Measurements from ENCODE around the gene UPF2.

UPF2 gene

DNA sequence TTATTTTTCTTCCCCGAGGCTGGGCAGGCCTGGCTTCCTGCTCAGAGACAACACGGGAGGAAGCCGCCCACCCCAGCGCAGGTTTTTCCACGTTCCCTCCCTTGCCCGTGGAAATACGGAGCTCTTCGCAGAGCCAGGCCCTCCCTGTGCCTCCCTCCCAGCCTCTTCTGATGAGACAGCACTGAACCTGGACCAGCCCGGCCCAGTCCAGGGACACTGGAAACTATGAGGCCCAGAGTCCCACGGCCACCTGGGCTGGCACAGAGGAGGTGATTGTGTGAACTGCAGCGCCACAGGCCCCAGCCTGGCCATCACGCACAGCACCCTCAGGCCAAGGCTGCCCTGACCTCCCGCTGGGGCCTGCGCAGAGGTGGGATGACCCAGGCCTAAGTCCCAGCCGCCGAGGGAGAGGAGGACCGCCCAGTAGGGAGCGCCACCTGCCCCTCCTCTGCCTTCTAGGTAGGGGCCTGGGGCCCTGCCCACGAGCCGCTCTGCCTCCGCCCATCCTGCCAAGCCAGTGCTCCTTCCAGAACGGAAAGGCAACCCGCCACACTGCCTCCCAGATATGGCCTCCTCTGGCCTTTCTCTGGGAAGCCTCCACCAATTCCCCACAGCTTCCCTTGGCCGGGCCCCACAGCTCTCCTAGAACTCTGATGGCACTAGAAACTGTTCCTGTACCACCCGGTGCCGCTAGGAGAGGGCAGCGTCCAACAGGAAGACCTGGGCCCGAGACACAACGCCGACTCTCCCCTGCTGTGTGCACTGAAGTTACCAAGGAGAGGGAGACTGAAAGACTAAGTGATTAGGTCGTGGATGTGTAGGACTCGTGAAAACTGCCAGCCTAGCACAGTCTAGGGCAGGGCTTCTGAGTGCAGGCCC, 162.2 kb downstream of the UPF2 start:
- Histone ChIP-seq H3K4me3 (ENCODE audit: insufficient read depth, low read depth, low read length) (no peak overlapping the region), H3K27me3 (ENCODE audit: control insufficient read depth, insufficient read depth, low read length, poor library complexity, severe bottlenecking) (no peaks in the 10 kb centered on the region), H3K27ac (ENCODE audit: insufficient read depth, low read depth, low read length, poor library complexity, severe bottlenecking) (no peak overlapping the region), H3K36me3 (ENCODE audit: control insufficient read depth, insufficient read depth, low read length) (no peaks in the 10 kb centered on the region), H3K4me1 (ENCODE audit: control insufficient read depth, insufficient read depth, low read length) (peaks cover 3% of the 10 kb centered on the region), H3K9me3 (ENCODE audit: control insufficient read depth, low read length) (no peaks in the 10 kb centered on the region)
- 82 to 84% methylated on average over 32 of the region's 32 CpGs for WGBS, 2 experiments

DNA sequence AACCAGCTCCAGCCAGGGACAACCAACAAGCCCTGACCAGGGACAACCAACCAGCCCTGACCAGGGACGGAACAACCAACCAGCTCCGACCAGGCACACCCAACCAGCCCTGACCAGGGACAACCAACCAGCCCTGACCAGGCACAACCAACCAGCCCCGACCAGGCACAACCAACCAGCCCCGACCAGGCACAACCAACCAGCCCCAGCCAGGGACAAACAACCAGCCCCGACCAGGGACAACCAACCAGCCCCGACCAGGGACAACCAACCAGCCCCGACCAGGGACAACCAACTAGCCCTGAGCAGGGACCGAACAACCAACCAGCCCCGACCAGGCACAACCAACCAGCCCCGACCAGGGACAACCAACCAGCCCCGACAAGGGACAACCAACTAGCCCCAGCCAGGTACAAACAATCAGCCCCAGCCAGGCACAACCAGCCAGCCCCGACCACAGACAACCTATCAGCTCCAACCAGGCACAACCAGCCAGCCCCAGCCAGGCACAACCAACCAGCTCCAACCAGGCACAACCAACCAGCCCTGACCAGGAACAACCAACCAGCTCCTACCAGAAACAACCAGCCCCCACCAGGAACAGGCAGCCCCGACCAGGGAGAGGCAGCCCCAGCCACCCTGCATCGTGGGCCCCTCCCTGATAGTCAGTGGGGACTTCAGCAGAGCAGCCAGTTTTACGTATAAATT, 163.1 kb downstream of the UPF2 start:
- H3K36me3 ChIP-seq (ENCODE audit: control insufficient read depth, insufficient read depth, low read length) = no peaks in the 10 kb centered on the region
- peaks cover 9% of the 10 kb centered on the region for H3K4me1 ChIP-seq (ENCODE audit: control insufficient read depth, insufficient read depth, low read length)
- WGBS, 2 experiments = 84 to 86% methylated on average over 15 of the region's 15 CpGs
- no peaks in the 10 kb centered on the region for H3K9me3 ChIP-seq (ENCODE audit: control insufficient read depth, low read length)
- H3K27me3 ChIP-seq (ENCODE audit: control insufficient read depth, insufficient read depth, low read length, poor library complexity, severe bottlenecking) = no peaks in the 10 kb centered on the region
- no peak overlapping the region for H3K4me3 ChIP-seq (ENCODE audit: insufficient read depth, low read depth, low read length)
- H3K27ac ChIP-seq (ENCODE audit: insufficient read depth, low read depth, low read length, poor library complexity, severe bottlenecking) = no peak overlapping the region

DNA sequence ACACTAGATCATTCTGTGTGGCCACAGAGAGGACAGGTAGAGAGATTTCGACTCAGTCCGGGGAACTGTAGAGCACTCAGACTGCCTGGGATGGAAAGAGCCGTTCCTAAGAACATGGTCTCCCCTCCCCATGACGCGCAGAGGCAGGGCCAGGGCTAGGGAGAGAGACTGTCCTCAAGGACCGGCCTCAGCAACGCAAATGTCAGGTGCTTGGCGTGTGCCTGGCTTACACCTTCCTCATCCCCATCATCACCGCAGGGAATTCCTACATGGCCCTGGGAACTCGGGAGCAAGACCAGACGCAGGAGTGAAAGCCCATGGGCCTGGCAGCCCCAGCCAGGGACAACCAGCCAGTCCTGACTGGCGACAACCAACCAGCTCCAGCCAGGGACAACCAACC, 163.8 kb downstream of the UPF2 start:
- Histone ChIP-seq H3K27ac (ENCODE audit: insufficient read depth, low read depth, low read length, poor library complexity, severe bottlenecking) (no peak overlapping the region), H3K9me3 (ENCODE audit: control insufficient read depth, low read length) (no peaks in the 10 kb centered on the region), H3K36me3 (ENCODE audit: control insufficient read depth, insufficient read depth, low read length) (no peaks in the 10 kb centered on the region), H3K4me1 (ENCODE audit: control insufficient read depth, insufficient read depth, low read length) (peaks cover 9% of the 10 kb centered on the region), H3K27me3 (ENCODE audit: control insufficient read depth, insufficient read depth, low read length, poor library complexity, severe bottlenecking) (no peaks in the 10 kb centered on the region), H3K4me3 (ENCODE audit: insufficient read depth, low read depth, low read length) (no peak overlapping the region)
- 86 to 88% methylated on average over 12 of the region's 12 CpGs for WGBS, 2 experiments

DNA sequence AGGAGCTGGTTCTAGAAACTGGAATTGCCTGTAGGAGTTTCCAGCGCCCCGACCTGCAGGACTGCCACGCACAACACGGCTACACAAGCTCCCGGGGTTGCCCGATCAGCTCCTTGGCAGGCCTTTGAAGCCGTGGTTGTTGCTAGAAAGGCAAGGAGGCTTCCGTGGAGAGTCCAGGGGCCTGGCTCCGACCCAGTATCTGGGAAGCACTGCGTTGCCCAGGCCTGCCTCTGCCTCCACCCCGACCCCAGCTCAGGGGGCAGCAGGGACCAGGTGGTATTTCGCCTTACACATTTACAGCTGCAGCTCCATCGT, 165.1 kb downstream of the UPF2 start:
- Histone ChIP-seq H3K36me3 (ENCODE audit: control insufficient read depth, insufficient read depth, low read length) (no peaks in the 10 kb centered on the region), H3K27me3 (ENCODE audit: control insufficient read depth, insufficient read depth, low read length, poor library complexity, severe bottlenecking) (no peaks in the 10 kb centered on the region), H3K9me3 (ENCODE audit: control insufficient read depth, low read length) (no peaks in the 10 kb centered on the region), H3K4me3 (ENCODE audit: insufficient read depth, low read depth, low read length) (no peak overlapping the region), H3K4me1 (ENCODE audit: control insufficient read depth, insufficient read depth, low read length) (peaks cover 12% of the 10 kb centered on the region), H3K27ac (ENCODE audit: insufficient read depth, low read depth, low read length, poor library complexity, severe bottlenecking) (no peak overlapping the region)
- WGBS, 2 experiments = 87 to 89% methylated on average over 13 of the region's 13 CpGs

DNA sequence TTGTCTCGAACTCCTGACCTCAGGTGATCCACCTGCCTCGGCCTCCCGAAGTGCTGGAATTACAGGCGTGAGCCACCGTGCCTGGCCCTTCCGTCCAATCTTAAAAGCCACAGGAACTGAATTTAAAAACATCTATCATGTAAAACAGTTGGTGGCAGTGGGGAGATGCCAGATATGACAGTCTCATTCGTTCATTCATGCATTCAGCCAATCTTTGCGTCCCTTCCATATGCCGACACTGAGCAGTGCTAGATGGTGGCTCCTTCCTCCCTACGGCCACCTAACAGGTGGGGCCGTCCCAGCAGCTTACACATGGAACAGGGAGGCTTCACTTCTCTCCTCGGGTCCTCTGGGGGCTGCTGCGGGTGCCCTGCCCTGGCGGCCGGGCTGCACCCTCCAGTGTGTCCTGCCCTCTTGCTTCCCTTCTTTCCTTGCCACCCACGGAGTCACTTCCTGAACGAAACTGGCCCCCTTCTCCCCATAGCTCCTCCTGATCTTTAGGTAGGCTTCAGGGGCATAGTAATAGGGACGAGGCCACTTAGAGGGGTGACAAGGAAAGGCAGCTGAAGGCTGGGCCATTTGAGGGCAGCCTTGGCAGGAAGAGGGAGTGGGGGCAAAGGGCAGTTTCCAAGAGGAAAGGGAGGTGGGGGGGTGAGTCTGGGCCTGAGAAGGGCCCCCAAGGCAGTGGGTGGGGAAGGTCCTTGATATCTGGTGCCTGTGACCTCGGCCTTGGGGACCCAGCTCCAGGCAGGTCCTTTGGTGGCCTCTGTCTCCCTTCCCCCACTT, 165.6 kb downstream of the UPF2 start:
- Histone ChIP-seq H3K36me3 (ENCODE audit: control insufficient read depth, insufficient read depth, low read length) (no peaks in the 10 kb centered on the region), H3K9me3 (ENCODE audit: control insufficient read depth, low read length) (no peaks in the 10 kb centered on the region), H3K4me3 (ENCODE audit: insufficient read depth, low read depth, low read length) (no peak overlapping the region), H3K27me3 (ENCODE audit: control insufficient read depth, insufficient read depth, low read length, poor library complexity, severe bottlenecking) (no peaks in the 10 kb centered on the region), H3K4me1 (ENCODE audit: control insufficient read depth, insufficient read depth, low read length) (peaks cover 12% of the 10 kb centered on the region), H3K27ac (ENCODE audit: insufficient read depth, low read depth, low read length, poor library complexity, severe bottlenecking) (no peak overlapping the region)
- WGBS, 2 experiments = 95% methylated on average over 17 to 19 of the region's 19 CpGs

DNA sequence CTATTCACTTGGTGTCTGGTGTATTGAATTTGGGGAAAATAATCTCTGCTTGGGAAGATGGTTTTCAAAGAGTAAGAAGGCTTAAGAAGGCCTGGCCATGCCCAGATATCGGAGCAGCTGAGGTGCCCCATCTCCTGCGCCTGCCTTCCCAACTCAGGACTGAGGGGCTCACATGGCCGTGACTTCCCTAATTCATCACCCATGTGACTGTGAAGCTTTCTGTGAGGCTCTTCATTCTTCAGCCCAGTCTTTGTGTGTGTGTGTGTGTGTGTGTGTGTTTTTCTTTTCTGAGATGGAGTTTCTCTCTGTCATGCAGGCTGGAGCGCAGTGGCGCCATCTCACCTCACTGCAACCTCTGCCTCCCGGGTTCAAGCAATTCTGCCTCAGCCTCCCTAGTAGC, 166.3 kb downstream of the UPF2 start:
- H3K27ac ChIP-seq (ENCODE audit: insufficient read depth, low read depth, low read length, poor library complexity, severe bottlenecking) = no peak overlapping the region

DNA sequence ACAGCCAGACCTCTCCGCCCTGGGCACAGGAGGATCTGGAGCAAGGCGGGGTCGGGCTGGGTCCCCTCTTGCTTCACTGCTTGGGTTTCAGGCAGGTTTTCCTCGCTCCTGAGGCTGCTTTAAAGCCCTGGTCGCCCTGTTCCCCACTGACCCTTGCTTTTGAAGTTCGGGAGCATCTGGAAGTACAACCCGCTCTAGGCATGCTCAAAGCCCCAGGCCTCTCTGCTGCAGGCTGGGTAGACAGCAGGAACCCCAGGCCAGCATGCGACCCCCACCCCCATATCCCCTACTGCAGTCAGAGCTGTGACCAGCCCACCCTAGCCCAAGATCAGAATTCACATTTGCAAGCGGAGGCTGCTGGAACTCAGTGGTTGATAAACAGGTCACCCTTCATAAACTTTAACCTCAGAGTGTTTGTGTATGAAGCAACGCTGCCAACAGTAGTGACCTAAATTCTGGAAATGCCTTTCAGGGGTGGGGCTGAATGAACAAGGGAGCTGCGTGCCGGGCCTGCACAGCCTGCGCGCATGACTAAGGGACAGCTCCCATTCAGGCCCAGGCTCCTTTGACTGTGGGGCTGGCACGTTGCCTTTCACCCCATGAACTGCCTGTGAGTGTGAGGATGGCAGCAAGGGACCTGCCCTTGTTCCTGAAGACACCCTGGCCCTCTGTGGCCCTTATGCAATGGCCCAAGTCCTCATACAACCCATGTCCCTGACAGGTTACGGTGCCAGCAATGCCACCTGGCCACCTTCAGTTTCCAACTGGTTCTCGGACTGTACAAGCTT, 166.9 kb downstream of the UPF2 start:
- WGBS, 2 experiments = 79 to 80% methylated on average over 17 of the region's 17 CpGs
- no peaks in the 10 kb centered on the region for H3K27me3 ChIP-seq (ENCODE audit: control insufficient read depth, insufficient read depth, low read length, poor library complexity, severe bottlenecking)
- H3K4me3 ChIP-seq (ENCODE audit: insufficient read depth, low read depth, low read length) = no peak overlapping the region
- no peaks in the 10 kb centered on the region for H3K9me3 ChIP-seq (ENCODE audit: control insufficient read depth, low read length)
- H3K36me3 ChIP-seq (ENCODE audit: control insufficient read depth, insufficient read depth, low read length) = no peaks in the 10 kb centered on the region
- H3K4me1 ChIP-seq (ENCODE audit: control insufficient read depth, insufficient read depth, low read length) = peaks cover 12% of the 10 kb centered on the region
- H3K27ac ChIP-seq (ENCODE audit: insufficient read depth, low read depth, low read length, poor library complexity, severe bottlenecking) = peak overlapping the region; percentile 56

More for the DNA sequence above, 166.3 kb downstream of the UPF2 start:
- Histone ChIP-seq H3K27me3 (ENCODE audit: control insufficient read depth, insufficient read depth, low read length, poor library complexity, severe bottlenecking) (no peaks in the 10 kb centered on the region), H3K4me3 (ENCODE audit: insufficient read depth, low read depth, low read length) (no peak overlapping the region), H3K9me3 (ENCODE audit: control insufficient read depth, low read length) (no peaks in the 10 kb centered on the region), H3K36me3 (ENCODE audit: control insufficient read depth, insufficient read depth, low read length) (no peaks in the 10 kb centered on the region), H3K4me1 (ENCODE audit: control insufficient read depth, insufficient read depth, low read length) (peaks cover 12% of the 10 kb centered on the region)
- WGBS, 2 experiments = 94% methylated on average over 6 of the region's 6 CpGs

DNA sequence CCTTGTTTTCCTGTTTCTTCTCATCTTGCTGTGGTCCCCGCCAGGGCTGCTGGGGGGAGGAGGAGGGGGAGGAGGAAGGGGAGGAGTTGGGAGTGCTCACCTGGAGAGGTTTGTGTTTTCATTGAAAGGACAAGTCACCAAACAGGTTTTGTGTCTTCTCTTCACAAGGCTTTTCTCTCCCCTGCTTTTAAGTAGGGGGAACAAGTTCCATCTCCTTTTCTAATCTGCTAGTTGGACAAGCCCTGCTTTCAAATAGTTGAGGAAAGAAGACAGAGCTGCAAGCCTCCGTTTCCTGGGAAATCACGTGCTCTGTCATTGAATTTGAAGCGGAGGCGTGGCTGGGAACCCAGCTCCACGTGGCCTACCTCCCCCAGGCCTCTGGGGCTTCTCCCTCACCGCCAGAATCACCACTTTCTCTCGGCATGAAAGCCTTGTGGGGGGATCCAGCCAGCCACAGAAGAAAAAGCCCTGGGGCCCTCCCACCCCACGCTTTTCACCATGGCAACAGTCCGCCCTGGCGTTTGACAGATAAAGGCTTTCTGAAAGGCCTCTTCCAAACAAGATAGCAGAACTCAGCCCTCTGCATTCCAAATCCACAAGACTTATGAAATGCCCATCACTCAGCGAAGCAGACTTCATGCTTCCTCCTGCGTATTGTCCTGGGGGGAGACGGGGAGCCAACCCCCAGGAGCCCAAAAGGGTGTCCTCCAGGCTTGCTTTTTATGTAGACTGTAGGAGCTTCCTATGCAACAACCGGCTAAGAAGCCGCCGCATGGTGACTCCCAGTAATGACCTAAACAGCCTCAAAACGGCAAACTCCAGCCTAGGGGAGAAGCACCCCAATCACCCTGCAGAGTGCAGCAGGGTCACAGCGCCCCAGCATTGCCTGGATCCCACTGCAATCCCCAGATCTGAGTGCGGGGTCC, 167.8 kb downstream of the UPF2 start:
- H3K27ac ChIP-seq (ENCODE audit: insufficient read depth, low read depth, low read length, poor library complexity, severe bottlenecking) = peak overlapping the region; percentile 56
- no peaks in the 10 kb centered on the region for H3K9me3 ChIP-seq (ENCODE audit: control insufficient read depth, low read length)
- peaks cover 12% of the 10 kb centered on the region for H3K4me1 ChIP-seq (ENCODE audit: control insufficient read depth, insufficient read depth, low read length)
- H3K4me3 ChIP-seq (ENCODE audit: insufficient read depth, low read depth, low read length) = no peak overlapping the region
- no peaks in the 10 kb centered on the region for H3K27me3 ChIP-seq (ENCODE audit: control insufficient read depth, insufficient read depth, low read length, poor library complexity, severe bottlenecking)
- no peaks in the 10 kb centered on the region for H3K36me3 ChIP-seq (ENCODE audit: control insufficient read depth, insufficient read depth, low read length)
- WGBS, 2 experiments = 23% methylated on average over 20 of the region's 20 CpGs

DNA sequence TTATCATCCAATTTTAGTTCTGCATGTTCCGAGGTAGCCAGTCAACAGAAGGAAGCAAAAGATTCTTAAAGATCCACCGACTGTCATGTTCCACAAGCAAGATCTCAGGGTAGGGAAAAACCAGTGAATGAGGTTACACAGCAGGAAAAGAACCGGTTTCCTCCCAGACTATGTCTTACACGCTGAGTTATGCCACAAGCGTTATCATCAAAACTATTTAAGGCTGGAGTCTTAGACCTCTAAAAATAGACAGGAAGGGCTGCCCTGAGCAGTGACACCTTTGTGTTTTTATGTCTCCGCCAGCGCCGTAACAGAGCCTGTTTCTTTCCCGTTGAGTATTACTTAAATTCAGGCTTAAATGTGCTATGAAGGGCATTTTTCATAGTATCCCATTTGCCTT, 171.1 kb downstream of the UPF2 start:
- no peak overlapping the region for H3K4me3 ChIP-seq (ENCODE audit: insufficient read depth, low read depth, low read length)
- H3K27ac ChIP-seq (ENCODE audit: insufficient read depth, low read depth, low read length, poor library complexity, severe bottlenecking) = no peak overlapping the region
- H3K36me3 ChIP-seq (ENCODE audit: control insufficient read depth, insufficient read depth, low read length) = no peaks in the 10 kb centered on the region
- WGBS, 2 experiments = 93 to 95% methylated on average over 9 of the region's 9 CpGs
- no peaks in the 10 kb centered on the region for H3K9me3 ChIP-seq (ENCODE audit: control insufficient read depth, low read length)
- no peaks in the 10 kb centered on the region for H3K27me3 ChIP-seq (ENCODE audit: control insufficient read depth, insufficient read depth, low read length, poor library complexity, severe bottlenecking)
- peaks cover 12% of the 10 kb centered on the region for H3K4me1 ChIP-seq (ENCODE audit: control insufficient read depth, insufficient read depth, low read length)
